GM23338 (cell line): ENCODE results near the gene RAET1G.
"Not testable (repeated sequence)": the region's sequence is repeated elsewhere in the genome, so short reads cannot be mapped to it uniquely, and the experiment has no call there.

Experiments
- CREB1 ChIP-seq: fragments of 250-450 bp; sonication (Bioruptor Pico); IDR thresholded peaks from 2 replicates; pipeline ENCODE4 v1.5.0; 2020; ENCODE audit warnings: low read depth, mild to moderate bottlenecking, moderate library complexity
- EZH2 ChIP-seq: fragments of 200-600 bp; sonication (generic); IDR thresholded peaks from one replicate; pipeline ENCODE4 v1.8.0; 2017; ENCODE audit warnings: antibody characterized with exemption, mild to moderate bottlenecking, low read depth; ENCODE audit not compliant: unreplicated experiment
- EZH2phosphoT487 ChIP-seq: fragments of 200-600 bp; sonication (generic); IDR thresholded peaks from one replicate; pipeline ENCODE4 v1.8.1; 2018; ENCODE audit warnings: antibody characterized with exemption; ENCODE audit not compliant: unreplicated experiment
- JUNB ChIP-seq: IDR thresholded peaks from one replicate; pipeline ENCODE4 v1.6.1; 2016; ENCODE audit warnings: antibody characterized with exemption; ENCODE audit not compliant: unreplicated experiment
- POLR2AphosphoS5 ChIP-seq: IDR thresholded peaks from 2 replicates; pipeline ENCODE4 v1.6.1; 2016; ENCODE audit warnings: antibody characterized with exemption, low read depth
- STAT1 ChIP-seq: IDR thresholded peaks from one replicate; pipeline ENCODE4 v1.6.1; 2016; ENCODE audit warnings: antibody characterized with exemption; ENCODE audit not compliant: unreplicated experiment
- ZNF114 ChIP-seq: fragments of 250-450 bp; sonication (Bioruptor Pico); IDR thresholded peaks from 2 replicates; pipeline ENCODE4 v1.5.0; 2020; ENCODE audit warnings: mild to moderate bottlenecking, moderate library complexity
- ZNF331 ChIP-seq: fragments of 250-450 bp; sonication (Bioruptor Pico); IDR thresholded peaks from 2 replicates; pipeline ENCODE4 v1.5.0; 2020; ENCODE audit warnings: low read depth, mild to moderate bottlenecking, moderate library complexity
- TF ChIP-seq, protein P1 (sequence below), 2 experiments: fragments of 200-600 bp in 1 of 2; sonication (generic) in 1 of 2; conservative IDR thresholded peaks; 2 replicates each; pipeline versions ENCODE4 v1.5.1 to v1.6.1; 2016 to 2017; ENCODE audit warnings: antibody characterized with exemption in 2 of 2, low read depth in 2 of 2, mild to moderate bottlenecking in 2 of 2, moderate library complexity in 1 of 2
- TF ChIP-seq, protein P2 (sequence below): IDR thresholded peaks from one replicate; pipeline ENCODE4 v1.6.1; 2018; ENCODE audit warnings: antibody characterized with exemption; ENCODE audit not compliant: unreplicated experiment
- TF ChIP-seq, protein P3 (sequence below): fragments of 250-450 bp; sonication (Bioruptor Pico); IDR thresholded peaks from 2 replicates; pipeline ENCODE4 v1.5.0; 2020; ENCODE audit warnings: mild to moderate bottlenecking, moderate library complexity
- TF ChIP-seq, protein P4 (sequence below): IDR thresholded peaks from 2 replicates; pipeline ENCODE4 v1.6.1; 2016; ENCODE audit warnings: antibody characterized with exemption

DNA sequence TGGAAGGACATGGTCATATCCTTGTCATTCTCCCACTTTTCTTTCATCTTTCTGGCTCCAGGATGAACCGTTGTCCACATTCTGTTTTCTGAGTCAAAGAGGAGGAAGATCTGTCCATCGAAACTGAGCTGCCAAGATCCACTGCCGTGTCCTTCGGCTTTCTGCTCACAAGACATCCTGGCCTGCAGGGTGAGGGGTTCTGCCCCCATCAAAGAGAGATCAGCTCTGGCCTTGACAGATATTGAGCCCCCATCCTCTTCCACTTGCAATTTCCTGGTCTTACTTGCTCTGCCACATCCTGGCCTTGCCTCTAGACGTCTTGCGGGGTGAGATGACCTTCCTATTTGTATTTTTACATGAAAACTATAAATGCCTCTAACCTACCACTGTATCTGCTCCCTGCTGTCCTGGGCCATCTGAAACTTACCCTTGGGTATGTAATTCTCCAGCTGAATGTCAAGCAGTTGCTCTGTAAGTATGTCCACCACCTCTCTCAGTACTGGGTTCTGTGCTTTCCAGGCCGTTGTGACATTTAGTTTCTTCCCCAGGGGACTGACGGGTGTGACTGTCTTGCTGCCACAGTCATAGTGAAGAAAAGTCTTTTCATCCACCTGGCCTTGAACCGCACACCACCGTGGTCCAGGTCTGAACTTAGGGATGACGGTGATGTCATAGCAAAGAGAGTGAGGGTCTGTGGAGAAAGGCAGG, 3.6 kb downstream of the RAET1G start:
- not testable (repeated sequence) for TF ChIP-seq POLR2AphosphoS5; STAT1; JUNB; EZH2; EZH2phosphoT487; ZNF331 (CRISPR knock-in tag); CREB1; ZNF114 (CRISPR knock-in tag)
- TF ChIP-seq, protein P1, sequence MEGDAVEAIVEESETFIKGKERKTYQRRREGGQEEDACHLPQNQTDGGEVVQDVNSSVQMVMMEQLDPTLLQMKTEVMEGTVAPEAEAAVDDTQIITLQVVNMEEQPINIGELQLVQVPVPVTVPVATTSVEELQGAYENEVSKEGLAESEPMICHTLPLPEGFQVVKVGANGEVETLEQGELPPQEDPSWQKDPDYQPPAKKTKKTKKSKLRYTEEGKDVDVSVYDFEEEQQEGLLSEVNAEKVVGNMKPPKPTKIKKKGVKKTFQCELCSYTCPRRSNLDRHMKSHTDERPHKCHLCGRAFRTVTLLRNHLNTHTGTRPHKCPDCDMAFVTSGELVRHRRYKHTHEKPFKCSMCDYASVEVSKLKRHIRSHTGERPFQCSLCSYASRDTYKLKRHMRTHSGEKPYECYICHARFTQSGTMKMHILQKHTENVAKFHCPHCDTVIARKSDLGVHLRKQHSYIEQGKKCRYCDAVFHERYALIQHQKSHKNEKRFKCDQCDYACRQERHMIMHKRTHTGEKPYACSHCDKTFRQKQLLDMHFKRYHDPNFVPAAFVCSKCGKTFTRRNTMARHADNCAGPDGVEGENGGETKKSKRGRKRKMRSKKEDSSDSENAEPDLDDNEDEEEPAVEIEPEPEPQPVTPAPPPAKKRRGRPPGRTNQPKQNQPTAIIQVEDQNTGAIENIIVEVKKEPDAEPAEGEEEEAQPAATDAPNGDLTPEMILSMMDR (conservative IDR thresholded peaks at IDR 0.05; ENCODE audit: low read depth in 2 of 2): not testable (repeated sequence)
- TF ChIP-seq, protein P2, sequence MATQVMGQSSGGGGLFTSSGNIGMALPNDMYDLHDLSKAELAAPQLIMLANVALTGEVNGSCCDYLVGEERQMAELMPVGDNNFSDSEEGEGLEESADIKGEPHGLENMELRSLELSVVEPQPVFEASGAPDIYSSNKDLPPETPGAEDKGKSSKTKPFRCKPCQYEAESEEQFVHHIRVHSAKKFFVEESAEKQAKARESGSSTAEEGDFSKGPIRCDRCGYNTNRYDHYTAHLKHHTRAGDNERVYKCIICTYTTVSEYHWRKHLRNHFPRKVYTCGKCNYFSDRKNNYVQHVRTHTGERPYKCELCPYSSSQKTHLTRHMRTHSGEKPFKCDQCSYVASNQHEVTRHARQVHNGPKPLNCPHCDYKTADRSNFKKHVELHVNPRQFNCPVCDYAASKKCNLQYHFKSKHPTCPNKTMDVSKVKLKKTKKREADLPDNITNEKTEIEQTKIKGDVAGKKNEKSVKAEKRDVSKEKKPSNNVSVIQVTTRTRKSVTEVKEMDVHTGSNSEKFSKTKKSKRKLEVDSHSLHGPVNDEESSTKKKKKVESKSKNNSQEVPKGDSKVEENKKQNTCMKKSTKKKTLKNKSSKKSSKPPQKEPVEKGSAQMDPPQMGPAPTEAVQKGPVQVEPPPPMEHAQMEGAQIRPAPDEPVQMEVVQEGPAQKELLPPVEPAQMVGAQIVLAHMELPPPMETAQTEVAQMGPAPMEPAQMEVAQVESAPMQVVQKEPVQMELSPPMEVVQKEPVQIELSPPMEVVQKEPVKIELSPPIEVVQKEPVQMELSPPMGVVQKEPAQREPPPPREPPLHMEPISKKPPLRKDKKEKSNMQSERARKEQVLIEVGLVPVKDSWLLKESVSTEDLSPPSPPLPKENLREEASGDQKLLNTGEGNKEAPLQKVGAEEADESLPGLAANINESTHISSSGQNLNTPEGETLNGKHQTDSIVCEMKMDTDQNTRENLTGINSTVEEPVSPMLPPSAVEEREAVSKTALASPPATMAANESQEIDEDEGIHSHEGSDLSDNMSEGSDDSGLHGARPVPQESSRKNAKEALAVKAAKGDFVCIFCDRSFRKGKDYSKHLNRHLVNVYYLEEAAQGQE: not testable (repeated sequence)
- TF ChIP-seq, protein P3, sequence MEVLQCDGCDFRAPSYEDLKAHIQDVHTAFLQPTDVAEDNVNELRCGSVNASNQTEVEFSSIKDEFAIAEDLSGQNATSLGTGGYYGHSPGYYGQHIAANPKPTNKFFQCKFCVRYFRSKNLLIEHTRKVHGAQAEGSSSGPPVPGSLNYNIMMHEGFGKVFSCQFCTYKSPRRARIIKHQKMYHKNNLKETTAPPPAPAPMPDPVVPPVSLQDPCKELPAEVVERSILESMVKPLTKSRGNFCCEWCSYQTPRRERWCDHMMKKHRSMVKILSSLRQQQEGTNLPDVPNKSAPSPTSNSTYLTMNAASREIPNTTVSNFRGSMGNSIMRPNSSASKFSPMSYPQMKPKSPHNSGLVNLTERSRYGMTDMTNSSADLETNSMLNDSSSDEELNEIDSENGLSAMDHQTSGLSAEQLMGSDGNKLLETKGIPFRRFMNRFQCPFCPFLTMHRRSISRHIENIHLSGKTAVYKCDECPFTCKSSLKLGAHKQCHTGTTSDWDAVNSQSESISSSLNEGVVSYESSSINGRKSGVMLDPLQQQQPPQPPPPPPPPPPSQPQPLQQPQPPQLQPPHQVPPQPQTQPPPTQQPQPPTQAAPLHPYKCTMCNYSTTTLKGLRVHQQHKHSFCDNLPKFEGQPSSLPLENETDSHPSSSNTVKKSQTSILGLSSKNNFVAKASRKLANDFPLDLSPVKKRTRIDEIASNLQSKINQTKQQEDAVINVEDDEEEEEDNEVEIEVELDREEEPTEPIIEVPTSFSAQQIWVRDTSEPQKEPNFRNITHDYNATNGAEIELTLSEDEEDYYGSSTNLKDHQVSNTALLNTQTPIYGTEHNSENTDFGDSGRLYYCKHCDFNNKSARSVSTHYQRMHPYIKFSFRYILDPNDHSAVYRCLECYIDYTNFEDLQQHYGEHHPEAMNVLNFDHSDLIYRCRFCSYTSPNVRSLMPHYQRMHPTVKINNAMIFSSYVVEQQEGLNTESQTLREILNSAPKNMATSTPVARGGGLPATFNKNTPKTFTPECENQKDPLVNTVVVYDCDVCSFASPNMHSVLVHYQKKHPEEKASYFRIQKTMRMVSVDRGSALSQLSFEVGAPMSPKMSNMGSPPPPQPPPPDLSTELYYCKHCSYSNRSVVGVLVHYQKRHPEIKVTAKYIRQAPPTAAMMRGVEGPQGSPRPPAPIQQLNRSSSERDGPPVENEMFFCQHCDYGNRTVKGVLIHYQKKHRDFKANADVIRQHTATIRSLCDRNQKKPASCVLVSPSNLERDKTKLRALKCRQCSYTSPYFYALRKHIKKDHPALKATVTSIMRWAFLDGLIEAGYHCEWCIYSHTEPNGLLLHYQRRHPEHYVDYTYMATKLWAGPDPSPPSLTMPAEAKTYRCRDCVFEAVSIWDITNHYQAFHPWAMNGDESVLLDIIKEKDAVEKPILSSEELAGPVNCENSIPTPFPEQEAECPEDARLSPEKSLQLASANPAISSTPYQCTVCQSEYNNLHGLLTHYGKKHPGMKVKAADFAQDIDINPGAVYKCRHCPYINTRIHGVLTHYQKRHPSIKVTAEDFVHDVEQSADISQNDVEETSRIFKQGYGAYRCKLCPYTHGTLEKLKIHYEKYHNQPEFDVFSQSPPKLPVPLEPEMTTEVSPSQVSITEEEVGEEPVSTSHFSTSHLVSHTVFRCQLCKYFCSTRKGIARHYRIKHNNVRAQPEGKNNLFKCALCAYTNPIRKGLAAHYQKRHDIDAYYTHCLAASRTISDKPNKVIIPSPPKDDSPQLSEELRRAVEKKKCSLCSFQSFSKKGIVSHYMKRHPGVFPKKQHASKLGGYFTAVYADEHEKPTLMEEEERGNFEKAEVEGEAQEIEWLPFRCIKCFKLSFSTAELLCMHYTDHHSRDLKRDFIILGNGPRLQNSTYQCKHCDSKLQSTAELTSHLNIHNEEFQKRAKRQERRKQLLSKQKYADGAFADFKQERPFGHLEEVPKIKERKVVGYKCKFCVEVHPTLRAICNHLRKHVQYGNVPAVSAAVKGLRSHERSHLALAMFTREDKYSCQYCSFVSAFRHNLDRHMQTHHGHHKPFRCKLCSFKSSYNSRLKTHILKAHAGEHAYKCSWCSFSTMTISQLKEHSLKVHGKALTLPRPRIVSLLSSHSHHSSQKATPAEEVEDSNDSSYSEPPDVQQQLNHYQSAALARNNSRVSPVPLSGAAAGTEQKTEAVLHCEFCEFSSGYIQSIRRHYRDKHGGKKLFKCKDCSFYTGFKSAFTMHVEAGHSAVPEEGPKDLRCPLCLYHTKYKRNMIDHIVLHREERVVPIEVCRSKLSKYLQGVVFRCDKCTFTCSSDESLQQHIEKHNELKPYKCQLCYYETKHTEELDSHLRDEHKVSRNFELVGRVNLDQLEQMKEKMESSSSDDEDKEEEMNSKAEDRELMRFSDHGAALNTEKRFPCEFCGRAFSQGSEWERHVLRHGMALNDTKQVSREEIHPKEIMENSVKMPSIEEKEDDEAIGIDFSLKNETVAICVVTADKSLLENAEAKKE (CRISPR knock-in tag): not testable (repeated sequence)
- TF ChIP-seq, protein P4, sequence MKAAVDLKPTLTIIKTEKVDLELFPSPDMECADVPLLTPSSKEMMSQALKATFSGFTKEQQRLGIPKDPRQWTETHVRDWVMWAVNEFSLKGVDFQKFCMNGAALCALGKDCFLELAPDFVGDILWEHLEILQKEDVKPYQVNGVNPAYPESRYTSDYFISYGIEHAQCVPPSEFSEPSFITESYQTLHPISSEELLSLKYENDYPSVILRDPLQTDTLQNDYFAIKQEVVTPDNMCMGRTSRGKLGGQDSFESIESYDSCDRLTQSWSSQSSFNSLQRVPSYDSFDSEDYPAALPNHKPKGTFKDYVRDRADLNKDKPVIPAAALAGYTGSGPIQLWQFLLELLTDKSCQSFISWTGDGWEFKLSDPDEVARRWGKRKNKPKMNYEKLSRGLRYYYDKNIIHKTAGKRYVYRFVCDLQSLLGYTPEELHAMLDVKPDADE: not testable (repeated sequence)
